Measurements from ENCODE around the gene EPHA7. TPM values are rescaled to one million over a fixed set of nuclear protein-coding genes. Genes with fewer than 3 reads are reported as not detected.

The EPHA7 gene
- polyA plus RNA-seq, 1 donor from 2014 or later = 17.4 TPM

DNA sequence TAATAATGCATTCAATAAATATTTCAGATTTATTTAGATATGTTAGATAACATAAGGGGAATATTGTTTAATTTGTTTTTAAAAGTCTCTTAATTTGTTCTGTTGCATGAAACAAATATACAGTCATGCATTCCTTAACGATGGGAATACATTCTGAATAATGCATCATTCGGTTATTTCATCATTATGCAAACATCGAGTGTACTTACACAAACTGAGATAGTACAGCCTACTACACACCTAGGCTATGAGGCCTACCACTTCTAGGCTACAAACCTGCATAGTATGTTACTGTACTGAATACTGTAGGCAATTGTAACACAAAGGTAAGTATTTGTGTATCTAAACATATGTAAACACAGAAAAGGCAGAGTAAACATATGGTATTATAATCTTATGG, 118.7 kb downstream of the EPHA7 start:
- H3F3A ChIP-seq (ENCODE audit: insufficient read depth, low read length, poor library complexity, severe bottlenecking) = no peaks in the 10 kb centered on the region
- no peak overlapping the region for H3K4me3 ChIP-seq (ENCODE audit: low read length)
- H3K4me2 ChIP-seq (ENCODE audit: low read length) = no peak overlapping the region
- no peak overlapping the region for H3K27ac ChIP-seq (ENCODE audit: low read length)
- no peaks in the 10 kb centered on the region for H3K9me2 ChIP-seq (ENCODE audit: insufficient read depth, low read length)
- H3K9me3 ChIP-seq (ENCODE audit: low read length) = no peaks in the 10 kb centered on the region
- H3K9ac ChIP-seq (ENCODE audit: low read length) = no peak overlapping the region
- H2AFZ ChIP-seq (ENCODE audit: low read depth, low read length) = no peak overlapping the region
- H3K79me2 ChIP-seq (replicated peaks; ENCODE audit: insufficient read depth, low read length) = no peaks in the 10 kb centered on the region
- H4K20me1 ChIP-seq (ENCODE audit: insufficient read depth) = no peaks in the 10 kb centered on the region
- no peaks in the 10 kb centered on the region for H3K36me3 ChIP-seq (ENCODE audit: insufficient read depth, low read length)
- no peaks in the 10 kb centered on the region for H3K27me3 ChIP-seq (ENCODE audit: insufficient read depth, low read depth, low read length)
- TF ChIP-seq MXI1 (conservative IDR thresholded peaks at IDR 0.05; ENCODE audit: poor library complexity, severe bottlenecking) = no peak

- H3K36me3 ChIP-seq (ENCODE audit: insufficient read depth, low read length) = no peaks in the 10 kb centered on the region
- H3K79me2 ChIP-seq (replicated peaks; ENCODE audit: insufficient read depth, low read length) = no peaks in the 10 kb centered on the region
- TF ChIP-seq REST (IDR thresholded peaks at IDR 0.05; ENCODE audit: borderline replicate concordance) (no peak), MXI1 (conservative IDR thresholded peaks at IDR 0.05; ENCODE audit: poor library complexity, severe bottlenecking) (no peak), TAF1 (IDR thresholded peaks at IDR 0.05; ENCODE audit: low read depth) (no peak), SMC3 (conservative IDR thresholded peaks at IDR 0.05; ENCODE audit: poor library complexity) (no peak), EZH2 (IDR thresholded peaks at IDR 0.05; ENCODE audit: borderline replicate concordance, insufficient read depth, low read length, poor library complexity, severe bottlenecking) (no peak), EP300 (conservative IDR thresholded peaks at IDR 0.05; ENCODE audit: poor library complexity, severe bottlenecking) (no peak), RAD21 (conservative IDR thresholded peaks at IDR 0.05) (no peak), CTCF (IDR thresholded peaks at IDR 0.05; ENCODE audit: poor library complexity, severe bottlenecking) (no peak), POLR2AphosphoS5 (IDR thresholded peaks at IDR 0.05) (no peak)
- no peak overlapping the region for H2AFZ ChIP-seq (ENCODE audit: low read depth, low read length)
- no peaks in the 10 kb centered on the region for H3K9me3 ChIP-seq (ENCODE audit: low read length)
- no peak overlapping the region for H3K4me3 ChIP-seq (ENCODE audit: low read length)
- peaks cover 1% of the 10 kb centered on the region for H3F3A ChIP-seq (ENCODE audit: insufficient read depth, low read length, poor library complexity, severe bottlenecking)
- H3K9ac ChIP-seq (ENCODE audit: low read length) = no peak overlapping the region
- H3K27me3 ChIP-seq (ENCODE audit: insufficient read depth, low read depth, low read length) = no peaks in the 10 kb centered on the region
- H3K4me2 ChIP-seq (ENCODE audit: low read length) = no peak overlapping the region
- no peaks in the 10 kb centered on the region for H3K9me2 ChIP-seq (ENCODE audit: insufficient read depth, low read length)
- no peaks in the 10 kb centered on the region for H4K20me1 ChIP-seq (ENCODE audit: insufficient read depth)
- no peak overlapping the region for H3K27ac ChIP-seq (ENCODE audit: low read length)
These were observed 119.7 kb downstream of the EPHA7 start for GRCh38 chr6:93299622-93300021.

GRCh38 chr6:93295631-93296030, 123.7 kb downstream of the EPHA7 start:
- Histone ChIP-seq H3K4me2 (ENCODE audit: low read length) (no peak overlapping the region), H3K27me3 (ENCODE audit: insufficient read depth, low read depth, low read length) (no peaks in the 10 kb centered on the region), H3K9me3 (ENCODE audit: low read length) (no peaks in the 10 kb centered on the region), H3K9ac (ENCODE audit: low read length) (no peak overlapping the region), H3F3A (ENCODE audit: insufficient read depth, low read length, poor library complexity, severe bottlenecking) (peaks cover 3% of the 10 kb centered on the region), H4K20me1 (ENCODE audit: insufficient read depth) (no peaks in the 10 kb centered on the region), H3K9me2 (ENCODE audit: insufficient read depth, low read length) (no peaks in the 10 kb centered on the region), H3K27ac (ENCODE audit: low read length) (no peak overlapping the region), H3K4me3 (ENCODE audit: low read length) (no peak overlapping the region), H3K36me3 (ENCODE audit: insufficient read depth, low read length) (no peaks in the 10 kb centered on the region), H3K79me2 (replicated peaks; ENCODE audit: insufficient read depth, low read length) (no peaks in the 10 kb centered on the region), H2AFZ (ENCODE audit: low read depth, low read length) (no peak overlapping the region)
- TF ChIP-seq POLR2AphosphoS5 (IDR thresholded peaks at IDR 0.05) = no peak
- TF ChIP-seq REST (IDR thresholded peaks at IDR 0.05; ENCODE audit: borderline replicate concordance) = no peak
- no peak for TF ChIP-seq EP300 (conservative IDR thresholded peaks at IDR 0.05; ENCODE audit: poor library complexity, severe bottlenecking)
- no peak for TF ChIP-seq CTCF (IDR thresholded peaks at IDR 0.05; ENCODE audit: poor library complexity, severe bottlenecking)
- TF ChIP-seq SMC3 (conservative IDR thresholded peaks at IDR 0.05; ENCODE audit: poor library complexity) = no peak
- TF ChIP-seq RAD21 (conservative IDR thresholded peaks at IDR 0.05) = no peak
- TF ChIP-seq TAF1 (IDR thresholded peaks at IDR 0.05; ENCODE audit: low read depth) = no peak
- no peak for TF ChIP-seq EZH2 (IDR thresholded peaks at IDR 0.05; ENCODE audit: borderline replicate concordance, insufficient read depth, low read length, poor library complexity, severe bottlenecking)
- no peak for TF ChIP-seq MXI1 (conservative IDR thresholded peaks at IDR 0.05; ENCODE audit: poor library complexity, severe bottlenecking)

Measured in neural cell (in vitro differentiated cells).